Gastroesophageal sphincter (tissue), 3 donors: ENCODE measurements around the gene CFAP53.

Experiments
- CTCF ChIP-seq, 4 experiments: fragments of 200-600 bp in 2 of 4; fragments of 450-650 bp in 2 of 4; sonication (generic) in 1 of 4; IDR thresholded peaks; one replicate each; pipeline ENCODE4 v1.5.1; 2017 to 2019; ENCODE audit warnings: antibody characterized with exemption in 4 of 4, mild to moderate bottlenecking in 2 of 4, moderate library complexity in 2 of 4
- EP300 ChIP-seq: sonication (generic); formaldehyde crosslinking; IDR thresholded peaks from one replicate; pipeline ENCODE4 v1.6.1; 2017; ENCODE audit warnings: antibody characterized with exemption, mild to moderate bottlenecking
- POLR2A ChIP-seq, 2 donors: fragments of 450-650 bp; IDR thresholded peaks; one replicate each; pipeline ENCODE4 v1.6.1; 2017; ENCODE audit warnings: antibody characterized with exemption in 2 of 2, mild to moderate bottlenecking in 2 of 2, moderate library complexity in 1 of 2

GRCh38 chr18:50262977-50263376 lies 3.3 kb downstream of the CFAP53 start:
- TF ChIP-seq CTCF (IDR thresholded peaks at IDR 0.05) = no peak
- TF ChIP-seq EP300 = no peak
- no peak for TF ChIP-seq POLR2A (IDR thresholded peaks at IDR 0.05)
